ENCODE data around the gene UNG. TPM values are rescaled to one million over a fixed set of nuclear protein-coding genes. Genes with fewer than 3 reads are reported as not detected.

UNG gene
- total RNA-seq, 2 experiments from 2014 or later: 69.9 TPM

- ChIA-PET POLR2A (no interaction called here), CTCF (interaction anchor here (0.9 to 2.2 kb wide), 2 partner anchors 10 to 11 kb away, joined by 4 to 9 read pairs; no protein-coding TSS in a partner anchor)
- Mint-ChIP-seq H3K27me3 (no peaks in the 10 kb centered on the region), H3K9me3 (ENCODE audit: low read depth) (no peaks in the 10 kb centered on the region), H3K4me1 (no peaks in the 10 kb centered on the region), H3K36me3 (ENCODE audit: low read depth) (peaks cover 2% of the 10 kb centered on the region), H3K4me3 (no peak overlapping the region), H3K27ac (no peak overlapping the region)
- no peak for ATAC-seq
- intact Hi-C loops (cut with DNase I, micrococcal nuclease): no loop called here
- no peak for DNase-seq
Measured at GRCh38 chr12:109121346-109121880, 24.0 kb downstream of the UNG start.

- Mint-ChIP-seq H3K27me3 (no peaks in the 10 kb centered on the region), H3K36me3 (ENCODE audit: low read depth) (no peaks in the 10 kb centered on the region), H3K9me3 (ENCODE audit: low read depth) (no peaks in the 10 kb centered on the region), H3K27ac (no peak overlapping the region), H3K4me3 (no peak overlapping the region), H3K4me1 (no peaks in the 10 kb centered on the region)
- intact Hi-C loops (cut with DNase I, micrococcal nuclease): no loop called here
- DNase-seq (no peak), ATAC-seq (no peak)
- ChIA-PET CTCF (interaction anchor here (0.8 to 1.4 kb wide), 2 partner anchors 13 to 109 kb away, joined by 3 to 4 read pairs; no protein-coding TSS in a partner anchor), POLR2A (no interaction called here)
Measured at GRCh38 chr12:109124878-109125648, 27.7 kb downstream of the UNG start.

GRCh38 chr12:109125791-109126190, 28.4 kb downstream of the UNG start:
- ATAC-seq (no peak), DNase-seq (no peak)
- CTCF ChIA-PET: interaction anchor here (0.8 to 1.3 kb wide), 2 partner anchors 14 to 110 kb away, joined by 4 to 5 read pairs; no protein-coding TSS in a partner anchor
- Mint-ChIP-seq H3K27ac (no peak overlapping the region), H3K4me1 (no peaks in the 10 kb centered on the region), H3K4me3 (no peak overlapping the region), H3K9me3 (ENCODE audit: low read depth) (no peaks in the 10 kb centered on the region), H3K27me3 (no peaks in the 10 kb centered on the region), H3K36me3 (ENCODE audit: low read depth) (no peaks in the 10 kb centered on the region)
- intact Hi-C loops (cut with DNase I, micrococcal nuclease): no loop called here
- POLR2A ChIA-PET: no interaction called here

GRCh38 chr12:109126784-109127183, 29.4 kb downstream of the UNG start:
- ChIA-PET POLR2A (no interaction called here), CTCF (interaction anchor here (1.3 kb wide), 1 partner anchor 15 kb away, joined by 5 read pairs; no protein-coding TSS in a partner anchor)
- Mint-ChIP-seq H3K36me3 (ENCODE audit: low read depth) (no peaks in the 10 kb centered on the region), H3K4me3 (no peak overlapping the region), H3K27me3 (no peaks in the 10 kb centered on the region), H3K9me3 (ENCODE audit: low read depth) (no peaks in the 10 kb centered on the region), H3K27ac (no peak overlapping the region), H3K4me1 (no peaks in the 10 kb centered on the region)
- DNase-seq: no peak
- ATAC-seq: no peak
- intact Hi-C loops (cut with DNase I, micrococcal nuclease): no loop called here

DNA sequence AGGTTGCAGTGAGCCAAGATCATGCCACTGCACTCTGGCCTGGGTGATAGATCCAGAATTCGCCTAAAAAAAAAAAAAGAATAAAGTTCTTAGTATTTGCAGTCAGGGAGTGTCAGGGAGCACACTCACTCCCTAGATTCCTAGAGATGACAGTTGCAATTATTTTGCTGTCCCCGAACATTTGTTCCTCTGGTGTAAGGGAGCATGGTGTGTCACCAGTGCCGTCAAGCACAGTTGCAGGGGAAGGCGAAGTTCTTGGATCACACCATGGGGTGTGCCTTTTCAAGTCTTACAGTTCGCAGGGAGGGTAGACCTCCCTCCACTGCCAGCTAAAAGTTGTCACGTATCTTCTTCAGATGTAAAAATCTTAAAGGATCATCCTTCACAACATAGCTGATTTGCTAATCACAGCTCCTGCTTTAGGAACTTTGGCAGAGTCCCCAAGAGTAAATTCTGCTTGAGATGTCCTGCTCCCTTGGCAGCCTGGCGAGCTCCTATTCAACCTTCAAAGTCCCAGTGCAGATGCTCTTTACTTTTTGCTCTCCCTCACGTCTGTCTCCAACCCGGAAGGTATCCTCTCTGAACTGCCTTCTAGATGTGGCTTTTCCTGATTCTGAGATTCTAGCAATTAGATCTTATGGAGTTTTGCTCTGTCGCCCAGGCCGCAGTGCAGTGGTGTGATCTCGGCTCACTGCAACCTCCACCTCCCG, 30.3 kb downstream of the UNG start:
- no peaks in the 10 kb centered on the region for H3K9me3 Mint-ChIP-seq (ENCODE audit: low read depth)
- ATAC-seq: no peak
- no peaks in the 10 kb centered on the region for H3K27me3 Mint-ChIP-seq
- intact Hi-C loops (cut with DNase I, micrococcal nuclease): no loop called here
- DNase-seq: no peak
- H3K4me1 Mint-ChIP-seq: no peaks in the 10 kb centered on the region
- H3K27ac Mint-ChIP-seq: no peak overlapping the region
- CTCF ChIA-PET: no interaction called here
- H3K36me3 Mint-ChIP-seq (ENCODE audit: low read depth): no peaks in the 10 kb centered on the region
- H3K4me3 Mint-ChIP-seq: no peak overlapping the region
- POLR2A ChIA-PET: no interaction called here

DNA sequence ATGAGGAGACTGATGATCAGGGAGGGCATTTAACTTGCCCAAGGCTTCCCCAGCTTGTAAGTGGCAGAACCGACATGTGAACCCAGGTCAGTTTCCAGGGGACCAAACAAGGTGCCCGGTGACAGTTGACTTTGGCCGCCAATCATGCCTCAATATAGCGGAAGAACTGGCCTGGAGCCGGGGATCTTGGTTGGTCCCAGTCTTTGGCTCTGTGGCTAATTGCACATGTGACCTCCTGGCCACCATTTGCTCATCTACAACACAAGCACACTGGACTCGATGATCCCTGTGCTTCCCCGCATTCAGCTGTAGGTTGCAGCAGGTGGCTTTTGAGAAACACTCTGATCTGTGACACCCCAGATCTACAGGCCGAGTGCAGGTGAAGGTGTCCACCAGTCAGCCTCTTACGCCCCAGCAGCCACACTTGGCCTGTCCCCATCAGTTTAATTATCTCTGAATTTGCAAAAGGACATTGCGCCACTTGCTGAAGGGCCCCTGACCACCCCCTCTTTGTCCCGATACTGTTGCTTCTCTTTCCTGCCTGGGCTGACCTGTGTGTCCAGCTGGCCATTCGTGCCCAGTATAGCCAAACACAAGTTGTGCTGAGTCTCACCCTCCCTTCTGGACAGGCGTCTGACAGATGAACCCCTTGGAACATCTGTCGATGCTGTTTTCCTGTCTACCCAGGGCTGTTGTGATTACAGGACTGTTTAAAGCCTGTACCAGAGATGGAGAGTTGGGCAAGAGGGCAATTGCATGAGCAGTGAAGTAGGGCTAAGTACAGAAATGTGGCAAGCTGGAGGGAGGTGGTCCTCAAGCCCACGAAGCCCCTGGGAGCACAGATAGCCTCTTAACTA, 33.1 kb downstream of the UNG start:
- Mint-ChIP-seq H3K36me3 (ENCODE audit: low read depth) (peaks cover 1% of the 10 kb centered on the region), H3K9me3 (ENCODE audit: low read depth) (no peaks in the 10 kb centered on the region), H3K4me3 (no peak overlapping the region), H3K4me1 (no peaks in the 10 kb centered on the region), H3K27me3 (no peaks in the 10 kb centered on the region), H3K27ac (no peak overlapping the region)
- intact Hi-C loops (cut with DNase I, micrococcal nuclease): no loop called here
- ChIA-PET CTCF (interaction anchor here (0.7 kb wide), 2 partner anchors 38 to 327 kb away, joined by 3 to 4 read pairs; partner anchors contain the start of gene ALKBH2), POLR2A (no interaction called here)
- ATAC-seq: no peak
- DNase-seq: no peak

DNA sequence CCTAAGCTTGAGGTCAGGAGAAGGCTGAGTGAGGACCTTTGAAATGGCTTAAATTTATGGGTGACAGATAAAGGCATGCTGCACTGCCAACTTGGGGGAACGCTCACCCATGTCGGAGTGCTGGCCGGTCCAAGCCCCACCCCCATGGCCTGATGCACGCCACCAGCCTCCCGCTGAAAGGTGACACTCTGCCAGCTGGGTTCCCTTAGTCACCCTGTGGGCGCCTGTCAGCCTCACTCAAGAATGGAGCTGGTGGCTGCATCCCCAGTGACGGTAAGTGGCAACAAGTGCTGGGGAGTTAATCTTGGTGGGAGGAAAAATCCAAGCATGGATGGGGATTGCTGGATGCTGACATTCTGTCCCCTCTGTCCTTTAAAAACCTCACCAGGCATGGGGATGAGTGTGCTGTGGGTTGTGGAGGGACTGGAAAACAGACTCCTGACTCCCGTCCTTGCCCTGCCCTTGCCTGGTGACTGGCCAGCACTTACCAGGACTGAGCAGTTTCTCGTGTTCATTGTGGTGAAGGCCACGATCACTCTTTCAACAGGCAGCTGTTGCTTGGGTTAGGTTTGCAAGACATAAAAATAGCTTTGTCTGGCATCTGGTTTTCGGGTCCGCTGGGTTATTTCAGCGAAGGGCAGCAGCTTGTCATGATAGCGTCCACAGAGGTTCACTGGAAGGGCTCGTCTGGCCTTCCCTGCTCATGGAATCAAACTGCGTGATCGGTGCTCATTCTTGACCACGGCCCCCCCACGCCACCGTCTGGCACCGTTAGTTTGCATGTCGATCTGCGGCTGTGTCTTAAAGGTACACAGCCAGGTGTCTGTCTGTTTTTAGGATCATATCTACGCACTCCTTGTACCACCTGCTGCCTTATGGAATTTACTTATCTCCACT, 34.0 kb downstream of the UNG start:
- no peaks in the 10 kb centered on the region for H3K27me3 Mint-ChIP-seq
- peaks cover 1% of the 10 kb centered on the region for H3K36me3 Mint-ChIP-seq (ENCODE audit: low read depth)
- ChIA-PET POLR2A (no interaction called here), CTCF (interaction anchor here (0.6 to 0.8 kb wide), 4 partner anchors 29 to 359 kb away, joined by 3 to 4 read pairs (median 3); partner anchors contain the start of gene ALKBH2)
- intact Hi-C loops (cut with DNase I, micrococcal nuclease): no loop called here
- H3K4me1 Mint-ChIP-seq: no peaks in the 10 kb centered on the region
- no peaks in the 10 kb centered on the region for H3K9me3 Mint-ChIP-seq (ENCODE audit: low read depth)
- no peak overlapping the region for H3K4me3 Mint-ChIP-seq
- DNase-seq: no peak
- no peak overlapping the region for H3K27ac Mint-ChIP-seq
- no peak for ATAC-seq

- intact Hi-C loops (cut with DNase I, micrococcal nuclease): no loop called here
- no peaks in the 10 kb centered on the region for H3K9me3 Mint-ChIP-seq (ENCODE audit: low read depth)
- POLR2A ChIA-PET: no interaction called here
Measured at GRCh38 chr12:109134186-109134917, 37.0 kb downstream of the UNG start.

DNA sequence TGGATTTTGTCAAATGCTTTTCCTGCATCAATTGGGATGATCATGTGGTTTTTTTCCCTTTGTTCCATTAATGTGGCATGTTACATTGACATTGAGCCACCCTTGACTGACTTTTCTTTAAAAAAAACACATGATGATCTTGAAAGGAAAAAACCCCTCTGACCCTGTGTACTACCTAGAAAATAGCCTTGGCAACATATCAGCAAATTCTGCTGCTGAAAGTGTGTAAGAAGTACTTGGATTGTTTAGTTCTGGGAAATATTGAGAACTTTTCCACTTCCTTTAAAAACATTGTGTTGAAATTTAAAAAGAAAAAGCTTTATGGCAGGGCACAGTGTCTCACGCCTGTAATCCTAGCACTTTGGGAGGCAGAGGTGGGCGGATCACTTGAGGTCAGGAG, 39.7 kb downstream of the UNG start:
- DNase-seq (no peak), ATAC-seq (no peak)
- Mint-ChIP-seq H3K4me1 (no peaks in the 10 kb centered on the region), H3K36me3 (ENCODE audit: low read depth) (peaks cover 1% of the 10 kb centered on the region), H3K27ac (no peak overlapping the region), H3K4me3 (no peak overlapping the region), H3K9me3 (ENCODE audit: low read depth) (no peaks in the 10 kb centered on the region), H3K27me3 (no peaks in the 10 kb centered on the region)
- intact Hi-C loops (cut with DNase I, micrococcal nuclease): no loop called here
- ChIA-PET CTCF (interaction anchor here (0.6 to 0.7 kb wide), 3 partner anchors 27 to 502 kb away, joined by 3 read pairs; no protein-coding TSS in a partner anchor), POLR2A (no interaction called here)

More at GRCh38 chr12:109134186-109134917, 37.0 kb downstream of the UNG start:
- H3K36me3 Mint-ChIP-seq (ENCODE audit: low read depth): peaks cover 1% of the 10 kb centered on the region
- DNase-seq (peak; percentile 16), ATAC-seq (no peak)
- no peaks in the 10 kb centered on the region for H3K27me3 Mint-ChIP-seq
- CTCF ChIA-PET: interaction anchor here (1.5 kb wide), 1 partner anchor 23 kb away, joined by 5 read pairs; no protein-coding TSS in a partner anchor
- H3K27ac Mint-ChIP-seq: no peak overlapping the region
- H3K4me3 Mint-ChIP-seq: no peak overlapping the region
- H3K4me1 Mint-ChIP-seq: no peaks in the 10 kb centered on the region

DNA sequence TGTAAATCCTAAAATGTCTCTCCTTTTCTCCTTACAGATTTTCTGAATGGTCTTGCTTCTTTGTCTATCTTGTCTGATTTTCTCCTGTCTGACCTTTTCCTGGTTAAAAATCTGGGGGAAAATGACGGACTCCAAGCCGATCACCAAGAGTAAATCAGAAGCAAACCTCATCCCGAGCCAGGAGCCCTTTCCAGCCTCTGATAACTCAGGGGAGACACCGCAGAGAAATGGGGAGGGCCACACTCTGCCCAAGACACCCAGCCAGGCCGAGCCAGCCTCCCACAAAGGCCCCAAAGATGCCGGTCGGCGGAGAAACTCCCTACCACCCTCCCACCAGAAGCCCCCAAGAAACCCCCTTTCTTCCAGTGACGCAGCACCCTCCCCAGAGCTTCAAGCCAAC, 42.0 kb downstream of the UNG start:
- no peaks in the 10 kb centered on the region for H3K9me3 Mint-ChIP-seq (ENCODE audit: low read depth)
- no peak overlapping the region for H3K27ac Mint-ChIP-seq
- H3K36me3 Mint-ChIP-seq (ENCODE audit: low read depth): peaks cover 1% of the 10 kb centered on the region
- ATAC-seq (no peak), DNase-seq (no peak)
- peaks cover 7% of the 10 kb centered on the region for H3K4me1 Mint-ChIP-seq
- ChIA-PET CTCF (interaction anchor here (0.6 kb wide), 1 partner anchor 39 kb away, joined by 3 read pairs; no protein-coding TSS in a partner anchor), POLR2A (no interaction called here)
- intact Hi-C loops (cut with DNase I, micrococcal nuclease): no loop called here
- H3K27me3 Mint-ChIP-seq: no peaks in the 10 kb centered on the region
- H3K4me3 Mint-ChIP-seq: no peak overlapping the region
